Measurements from ENCODE around the gene CLIP2. TPM values are rescaled to one million over a fixed set of nuclear protein-coding genes. Genes with fewer than 3 reads are reported as not detected.

CLIP2 gene
- total RNA-seq, 1 donor from 2014 or later, result 32.6 TPM

Other genes starting within 250 kb of the CLIP2 start
- 39.1 to 46.5 TPM (median 41.5 TPM) in 3 replicates for gene LIMK1, start 205.6 kb upstream of the CLIP2 start, total RNA-seq
- gene EIF4H, start 115.1 kb upstream of the CLIP2 start, total RNA-seq, result 209 to 219 TPM (median 217 TPM) in 3 replicates
- 0.56 to 1.5 TPM (median 1.2 TPM) in 3 replicates for gene LAT2, start 79.4 kb upstream of the CLIP2 start, total RNA-seq
- gene RFC2, start 35.0 kb upstream of the CLIP2 start, total RNA-seq, result 11.0 to 18.4 TPM (median 11.3 TPM) in 3 replicates
- gene GTF2IRD1, start 164.5 kb downstream of the CLIP2 start, total RNA-seq, result 32.4 to 48.5 TPM (median 46.5 TPM) in 3 replicates

All from chondrocyte (in vitro differentiated cells).